Activated naive CD8-positive, alpha-beta T cell treated with anti-CD3 and anti-CD28 coated beads, Interleukin-2, amount 50 U/mL, for 24 hours (primary cell): ENCODE results near the gene NCK2.

Experiments
- ATAC-seq: fragments of 150-1000 bp; cut with Tn5 transposase; one replicate; pipeline ENCODE4 v1.10.0; 2021
- DNase-seq: peaks from one replicate; pipeline ENCODE4 v3.0.0; 2021
- H3K27ac Mint-ChIP-seq: one replicate; pipeline ENCODE4 v1.8.0; 2021; ENCODE audit warnings: mild to moderate bottlenecking, mixed read lengths
- H3K27me3 Mint-ChIP-seq: one replicate; pipeline ENCODE4 v1.8.0; 2021; ENCODE audit warnings: mixed read lengths
- H3K36me3 Mint-ChIP-seq: one replicate; pipeline ENCODE4 v1.8.0; 2021; ENCODE audit warnings: low read depth, mixed read lengths
- H3K4me1 Mint-ChIP-seq: one replicate; pipeline ENCODE4 v1.8.0; 2021; ENCODE audit warnings: mixed read lengths
- H3K4me3 Mint-ChIP-seq: one replicate; pipeline ENCODE4 v1.8.0; 2021; ENCODE audit warnings: mild to moderate bottlenecking, moderate library complexity, mixed read lengths
- H3K9me3 Mint-ChIP-seq: one replicate; pipeline ENCODE4 v1.8.0; 2021; ENCODE audit warnings: mixed read lengths

NCK2 gene

DNA sequence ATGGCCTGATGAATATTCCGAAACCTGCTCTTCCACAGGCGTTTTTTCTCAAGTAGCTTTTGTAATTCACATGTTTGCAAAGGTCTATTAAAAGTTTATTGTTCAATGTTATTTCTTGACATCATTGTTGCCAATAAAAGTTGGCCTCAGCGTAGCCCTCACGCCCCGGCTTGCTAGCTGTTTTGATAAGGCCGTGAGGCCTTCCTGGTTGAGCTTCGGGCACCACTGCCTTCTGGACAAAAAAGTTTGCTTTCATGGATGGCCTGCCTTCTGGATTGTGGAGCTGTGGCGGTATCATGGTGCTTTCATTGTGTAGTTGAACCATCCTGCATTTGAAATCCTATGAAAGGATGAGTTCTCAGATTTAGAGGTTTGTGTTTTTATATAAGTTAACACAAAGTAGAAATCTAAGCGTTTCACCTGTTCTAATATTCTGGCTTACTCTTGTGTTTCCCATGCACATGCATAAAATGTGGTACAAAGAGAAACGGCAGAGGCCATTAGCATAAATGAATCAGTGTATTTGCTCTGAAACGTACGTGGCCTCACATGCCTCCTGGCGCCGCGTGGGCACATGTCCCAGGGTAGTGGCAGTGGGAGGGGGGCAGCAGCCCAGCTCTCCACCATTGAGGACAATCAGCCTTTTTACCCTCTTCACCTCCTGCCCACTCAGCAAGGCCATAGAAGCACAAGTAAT, 134.5 kb downstream of the NCK2 start:
- ATAC-seq (no peak), DNase-seq (no peak)
- Mint-ChIP-seq H3K27ac (peak overlapping the region; percentile 11), H3K4me3 (no peak overlapping the region), H3K9me3 (peaks cover 6% of the 10 kb centered on the region), H3K27me3 (no peaks in the 10 kb centered on the region), H3K4me1 (peaks cover 89% of the 10 kb centered on the region), H3K36me3 (peaks cover 83% of the 10 kb centered on the region)

DNA sequence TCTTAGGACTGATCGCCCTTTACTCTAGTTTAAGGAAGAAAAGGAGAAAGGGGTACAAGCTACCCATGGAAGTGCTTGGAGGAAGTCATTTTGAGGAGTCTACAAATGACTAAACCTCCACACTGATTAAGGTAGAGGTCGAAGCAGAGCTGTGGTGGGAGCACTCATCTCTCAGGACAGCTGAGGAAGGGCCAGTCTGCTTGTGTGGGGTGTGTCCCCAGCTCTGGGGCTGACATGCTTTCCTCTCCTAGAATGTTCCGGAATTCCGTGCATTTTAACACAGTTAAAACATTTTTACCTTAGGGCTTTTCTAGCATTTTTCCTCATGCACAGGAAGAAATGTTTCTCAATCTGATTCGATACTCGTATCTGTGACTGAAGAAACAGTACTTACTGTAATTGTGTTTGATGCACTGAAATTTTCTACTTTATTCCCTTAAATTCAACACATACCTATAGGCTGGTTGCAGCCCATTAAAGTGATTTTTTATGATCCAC, 135.1 kb downstream of the NCK2 start:
- peak overlapping the region; percentile 64 for H3K27ac Mint-ChIP-seq
- H3K36me3 Mint-ChIP-seq, result peaks cover 89% of the 10 kb centered on the region
- peaks cover 89% of the 10 kb centered on the region for H3K4me1 Mint-ChIP-seq

DNA sequence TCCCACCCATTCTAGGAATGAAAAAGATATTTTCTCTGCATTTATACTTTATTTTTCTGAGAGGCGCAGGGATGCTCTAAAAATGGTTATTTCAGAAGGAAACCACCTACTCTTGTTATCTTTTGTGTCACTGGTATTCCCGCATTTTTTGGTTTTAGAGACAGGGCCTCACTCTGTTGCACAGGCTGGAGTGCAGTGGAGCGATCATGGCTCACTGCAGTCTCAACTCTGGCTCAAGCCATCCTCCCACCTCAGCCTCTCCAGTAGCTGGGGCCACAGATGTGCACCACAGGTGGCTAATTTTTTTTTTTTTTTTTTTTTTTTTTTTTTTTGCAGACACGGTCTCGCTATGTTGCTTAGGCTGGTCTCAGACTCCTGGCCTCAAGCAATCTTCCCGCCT, 135.9 kb downstream of the NCK2 start:
- H3K27ac Mint-ChIP-seq, result peak overlapping the region; percentile 64
- H3K27me3 Mint-ChIP-seq, result no peaks in the 10 kb centered on the region
- H3K36me3 Mint-ChIP-seq, result peaks cover 84% of the 10 kb centered on the region
- H3K4me1 Mint-ChIP-seq, result peaks cover 87% of the 10 kb centered on the region
- H3K4me3 Mint-ChIP-seq, result no peak overlapping the region
- no peak for DNase-seq
- ATAC-seq, result no peak
- H3K9me3 Mint-ChIP-seq, result peaks cover 6% of the 10 kb centered on the region

More for the DNA sequence above, 135.1 kb downstream of the NCK2 start:
- DNase-seq, result no peak
- Mint-ChIP-seq H3K9me3 (peaks cover 6% of the 10 kb centered on the region), H3K4me3 (no peak overlapping the region), H3K27me3 (no peaks in the 10 kb centered on the region)
- no peak for ATAC-seq

DNA sequence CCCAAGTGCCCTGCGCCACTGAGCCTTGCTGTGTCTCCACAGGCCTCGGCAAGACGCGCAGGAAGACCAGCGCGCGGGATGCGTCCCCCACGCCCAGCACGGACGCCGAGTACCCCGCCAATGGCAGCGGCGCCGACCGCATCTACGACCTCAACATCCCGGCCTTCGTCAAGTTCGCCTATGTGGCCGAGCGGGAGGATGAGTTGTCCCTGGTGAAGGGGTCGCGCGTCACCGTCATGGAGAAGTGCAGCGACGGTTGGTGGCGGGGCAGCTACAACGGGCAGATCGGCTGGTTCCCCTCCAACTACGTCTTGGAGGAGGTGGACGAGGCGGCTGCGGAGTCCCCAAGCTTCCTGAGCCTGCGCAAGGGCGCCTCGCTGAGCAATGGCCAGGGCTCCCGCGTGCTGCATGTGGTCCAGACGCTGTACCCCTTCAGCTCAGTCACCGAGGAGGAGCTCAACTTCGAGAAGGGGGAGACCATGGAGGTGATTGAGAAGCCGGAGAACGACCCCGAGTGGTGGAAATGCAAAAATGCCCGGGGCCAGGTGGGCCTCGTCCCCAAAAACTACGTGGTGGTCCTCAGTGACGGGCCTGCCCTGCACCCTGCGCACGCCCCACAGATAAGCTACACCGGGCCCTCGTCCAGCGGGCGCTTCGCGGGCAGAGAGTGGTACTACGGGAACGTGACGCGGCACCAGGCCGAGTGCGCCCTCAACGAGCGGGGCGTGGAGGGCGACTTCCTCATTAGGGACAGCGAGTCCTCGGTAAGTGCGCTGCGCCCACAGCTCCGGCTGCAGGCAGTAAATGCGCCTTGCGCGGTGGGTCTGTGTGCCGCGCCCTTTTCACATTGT, 136.8 kb downstream of the NCK2 start:
- Mint-ChIP-seq H3K36me3 (peaks cover 82% of the 10 kb centered on the region), H3K27ac (peak overlapping the region; percentile 53), H3K27me3 (no peaks in the 10 kb centered on the region), H3K4me1 (peaks cover 87% of the 10 kb centered on the region), H3K9me3 (peaks cover 6% of the 10 kb centered on the region), H3K4me3 (no peak overlapping the region)
- no peak for ATAC-seq
- DNase-seq, result no peak

DNA sequence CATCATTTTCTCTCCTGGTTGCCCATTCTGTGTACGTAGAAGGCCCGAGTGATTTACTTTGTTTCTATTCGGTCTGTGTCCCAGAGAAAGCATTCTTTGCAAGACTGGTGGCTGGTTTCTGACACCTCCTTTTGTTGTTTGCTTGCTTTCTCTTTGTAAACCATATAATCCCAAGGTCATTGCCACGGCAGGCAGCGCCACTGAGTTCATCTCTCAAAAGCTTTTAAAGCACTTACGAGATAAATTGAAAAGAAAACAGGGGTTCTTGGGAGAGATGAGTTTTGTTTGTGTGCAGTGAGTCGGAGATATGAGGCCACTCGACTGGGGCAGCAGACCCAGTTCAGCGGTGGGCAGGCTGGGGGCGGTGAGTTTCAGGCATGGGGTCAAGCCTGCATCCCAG, 137.6 kb downstream of the NCK2 start:
- Mint-ChIP-seq H3K27ac (peak overlapping the region; percentile 53), H3K9me3 (peaks cover 6% of the 10 kb centered on the region), H3K27me3 (no peaks in the 10 kb centered on the region), H3K4me1 (peaks cover 87% of the 10 kb centered on the region), H3K4me3 (no peak overlapping the region), H3K36me3 (peaks cover 81% of the 10 kb centered on the region)
- no peak for ATAC-seq
- no peak for DNase-seq

DNA sequence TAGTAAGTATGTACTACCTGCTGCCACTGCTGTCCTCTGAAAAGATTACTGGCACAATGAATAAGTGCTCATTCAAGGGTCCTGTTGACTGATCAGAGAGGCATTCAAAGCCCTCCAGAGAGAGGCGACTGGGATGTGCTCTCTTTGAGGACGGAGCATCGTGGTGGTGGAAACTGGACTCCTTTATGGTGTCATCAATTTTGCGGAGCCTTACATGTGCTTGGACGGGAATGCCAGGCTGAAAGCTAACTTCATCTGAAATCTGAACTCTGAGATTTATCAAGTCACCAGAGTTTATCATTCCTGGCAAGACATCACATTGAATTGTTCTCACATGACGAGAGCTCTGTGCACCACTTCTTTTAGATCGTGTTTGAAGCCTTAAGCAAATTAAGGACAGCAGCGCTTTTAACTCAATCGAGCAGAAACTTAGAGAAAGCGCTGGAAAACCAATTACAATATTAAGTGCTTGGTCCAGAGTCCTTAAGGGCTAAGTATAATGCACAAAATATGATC, 138.3 kb downstream of the NCK2 start:
- Mint-ChIP-seq H3K27me3 (no peaks in the 10 kb centered on the region), H3K4me1 (peaks cover 87% of the 10 kb centered on the region), H3K27ac (peak overlapping the region; percentile 53), H3K9me3 (peaks cover 11% of the 10 kb centered on the region), H3K36me3 (peaks cover 81% of the 10 kb centered on the region), H3K4me3 (no peak overlapping the region)
- ATAC-seq (no peak), DNase-seq (no peak)

DNA sequence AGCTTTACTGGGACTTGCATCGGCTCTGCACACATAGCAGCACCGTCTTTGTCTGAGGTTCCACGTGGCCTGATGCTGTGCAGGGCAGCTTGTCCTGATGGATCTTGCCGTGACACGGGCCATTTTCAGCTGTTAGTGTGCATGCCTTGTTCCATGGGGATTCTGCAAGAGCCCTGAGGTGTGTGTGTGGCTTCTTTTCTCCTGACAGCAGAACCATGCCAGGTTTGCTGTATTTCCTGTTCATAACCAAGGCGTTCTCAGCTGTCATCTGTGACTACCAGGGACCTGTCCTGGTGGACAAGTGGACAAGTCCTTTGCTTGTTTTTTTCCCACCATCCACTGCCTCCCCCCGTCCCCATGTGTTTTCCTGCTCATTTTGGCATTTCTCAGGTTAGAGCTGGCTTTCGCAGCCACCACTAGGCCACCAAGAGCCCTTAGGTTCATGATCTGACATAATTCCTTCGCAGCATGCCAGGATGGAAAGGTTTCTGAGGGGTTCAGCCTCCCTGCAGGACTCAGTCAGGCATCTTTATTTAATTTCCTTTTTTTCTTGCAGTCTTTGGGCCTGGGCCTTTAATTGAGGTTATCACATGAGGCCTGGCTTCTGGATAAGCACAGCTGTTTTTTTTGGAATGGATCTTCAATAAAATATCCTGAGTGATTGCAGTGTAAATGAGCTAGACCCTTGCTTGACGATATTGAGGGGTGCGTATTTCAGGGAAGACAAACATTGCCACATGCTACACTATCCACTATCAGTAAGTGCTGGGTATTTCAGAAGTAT, 139.4 kb downstream of the NCK2 start:
- ATAC-seq, result no peak
- Mint-ChIP-seq H3K9me3 (peaks cover 17% of the 10 kb centered on the region), H3K4me1 (peaks cover 86% of the 10 kb centered on the region), H3K27ac (peak overlapping the region; percentile 37), H3K36me3 (peaks cover 81% of the 10 kb centered on the region), H3K27me3 (no peaks in the 10 kb centered on the region), H3K4me3 (no peak overlapping the region)
- no peak for DNase-seq

DNA sequence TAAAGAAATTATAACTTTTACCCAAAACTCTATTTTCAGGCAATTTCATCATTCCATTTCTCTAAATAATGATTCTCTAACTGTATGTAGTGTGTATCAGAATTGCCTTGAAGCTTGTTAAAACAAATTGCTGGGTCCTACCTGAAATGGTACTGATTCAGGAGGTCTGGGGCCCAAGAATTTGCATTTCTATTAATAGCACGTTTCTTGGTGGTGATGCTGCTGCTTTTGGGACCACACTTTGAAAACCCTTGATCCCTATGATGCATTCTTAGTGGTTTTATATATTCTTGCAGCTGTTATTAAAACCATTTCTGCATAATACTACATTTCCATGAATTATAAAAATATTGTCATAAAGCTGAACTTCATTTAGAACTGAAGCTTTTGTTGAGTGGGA, 140.7 kb downstream of the NCK2 start:
- ATAC-seq, result no peak
- Mint-ChIP-seq H3K27ac (peak overlapping the region; percentile 66), H3K36me3 (peaks cover 78% of the 10 kb centered on the region), H3K4me1 (peaks cover 82% of the 10 kb centered on the region), H3K27me3 (no peaks in the 10 kb centered on the region), H3K9me3 (peaks cover 11% of the 10 kb centered on the region), H3K4me3 (peak overlapping the region; percentile 8)
- DNase-seq, result no peak

DNA sequence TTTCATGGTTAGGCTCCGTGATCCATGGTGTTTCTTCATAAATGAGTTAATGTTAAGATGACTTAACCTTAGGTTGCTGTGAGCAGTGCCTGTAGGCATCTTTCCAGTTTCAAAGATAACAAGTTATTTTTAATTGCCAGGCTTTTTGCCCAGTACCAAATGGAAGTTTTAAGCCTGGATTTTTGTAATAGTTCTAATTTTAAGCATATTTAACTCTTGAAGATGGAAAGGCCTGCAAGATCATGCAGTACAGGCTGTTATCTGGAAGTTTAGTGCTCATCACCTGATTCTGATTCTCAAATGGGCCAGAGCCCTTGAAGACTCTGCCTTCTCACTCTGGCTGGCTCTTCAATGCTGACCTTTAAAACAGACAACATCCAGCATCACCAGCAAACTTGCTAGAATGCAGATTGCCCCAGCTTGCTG, 141.3 kb downstream of the NCK2 start:
- DNase-seq (no peak), ATAC-seq (no peak)
- H3K9me3 Mint-ChIP-seq, result peaks cover 11% of the 10 kb centered on the region
- H3K27ac Mint-ChIP-seq, result peak overlapping the region; percentile 66
- peak overlapping the region; percentile 8 for H3K4me3 Mint-ChIP-seq
- no peaks in the 10 kb centered on the region for H3K27me3 Mint-ChIP-seq
- peaks cover 84% of the 10 kb centered on the region for H3K4me1 Mint-ChIP-seq
- H3K36me3 Mint-ChIP-seq, result peaks cover 78% of the 10 kb centered on the region

DNA sequence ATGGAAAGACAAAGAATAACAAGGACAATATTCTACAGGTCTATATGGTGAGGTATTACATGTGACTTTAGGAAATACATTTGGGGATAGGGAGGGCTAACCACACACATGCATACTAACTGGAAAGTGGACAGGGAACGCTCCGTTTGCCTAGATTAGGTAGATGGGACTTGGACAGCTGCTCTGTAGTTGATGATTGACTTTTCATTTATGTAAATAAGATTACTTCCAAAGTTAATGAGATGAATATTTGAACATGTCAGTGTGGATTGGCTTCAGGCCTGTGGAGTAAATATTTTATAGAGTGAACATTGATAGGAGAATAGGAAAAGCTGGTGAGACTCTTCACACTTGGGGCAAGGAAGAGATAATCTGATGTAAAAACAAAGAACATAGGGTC, 142.0 kb downstream of the NCK2 start:
- Mint-ChIP-seq H3K9me3 (peaks cover 11% of the 10 kb centered on the region), H3K4me3 (no peak overlapping the region), H3K27ac (peak overlapping the region; percentile 66), H3K27me3 (no peaks in the 10 kb centered on the region), H3K36me3 (peaks cover 75% of the 10 kb centered on the region), H3K4me1 (peaks cover 89% of the 10 kb centered on the region)
- ATAC-seq, result no peak
- DNase-seq, result no peak

DNA sequence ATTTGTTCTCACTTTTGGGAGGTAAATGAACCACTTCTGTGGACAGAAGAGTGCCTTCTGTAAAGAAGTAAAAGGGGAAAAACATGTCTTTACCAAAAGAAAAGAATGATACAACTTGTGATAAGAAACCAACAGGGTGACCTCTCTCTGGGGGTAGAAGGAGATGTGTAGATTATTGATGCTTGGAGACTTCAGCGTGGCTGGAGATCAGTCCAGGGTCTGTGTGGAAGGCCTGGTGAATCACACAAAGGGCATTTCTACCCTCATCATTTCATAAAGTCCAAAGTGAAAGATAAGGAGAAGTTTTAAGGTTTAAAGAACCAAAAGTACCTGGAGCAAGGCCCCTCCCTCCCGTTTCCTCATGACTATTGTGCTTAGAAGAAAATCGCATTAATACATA, 142.5 kb downstream of the NCK2 start:
- H3K27me3 Mint-ChIP-seq, result no peaks in the 10 kb centered on the region
- H3K4me3 Mint-ChIP-seq, result no peak overlapping the region
- H3K36me3 Mint-ChIP-seq, result peaks cover 71% of the 10 kb centered on the region
- H3K4me1 Mint-ChIP-seq, result peaks cover 88% of the 10 kb centered on the region
- DNase-seq, result no peak
- H3K27ac Mint-ChIP-seq, result peak overlapping the region; percentile 66
- H3K9me3 Mint-ChIP-seq, result peaks cover 11% of the 10 kb centered on the region
- peak; percentile 67 for ATAC-seq

DNA sequence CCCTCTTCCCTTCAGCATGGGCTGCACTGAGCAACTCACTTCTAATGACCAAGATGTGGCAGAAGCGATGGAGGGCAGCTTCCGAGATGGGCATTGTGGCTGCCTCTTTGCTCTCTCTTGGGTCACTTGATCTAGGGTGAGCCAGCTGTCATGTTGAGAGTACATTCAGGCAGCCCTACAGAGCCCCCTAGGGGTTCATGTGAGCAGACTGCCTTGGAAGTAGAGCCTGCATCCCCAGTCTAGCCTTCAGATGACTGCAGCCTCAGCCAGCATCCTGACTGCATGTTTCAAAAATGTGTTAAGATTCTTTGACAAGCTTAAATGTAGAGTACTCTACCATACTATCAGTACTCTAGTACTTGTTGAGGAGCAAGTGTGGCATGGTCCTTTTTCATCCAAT, 143.9 kb downstream of the NCK2 start:
- no peaks in the 10 kb centered on the region for H3K27me3 Mint-ChIP-seq
- H3K4me1 Mint-ChIP-seq, result peaks cover 75% of the 10 kb centered on the region
- H3K36me3 Mint-ChIP-seq, result peaks cover 67% of the 10 kb centered on the region
- H3K4me3 Mint-ChIP-seq, result no peak overlapping the region
- peak; percentile 32 for DNase-seq
- peaks cover 11% of the 10 kb centered on the region for H3K9me3 Mint-ChIP-seq
- ATAC-seq, result peak; percentile 58
- H3K27ac Mint-ChIP-seq, result peak overlapping the region; percentile 66

DNA sequence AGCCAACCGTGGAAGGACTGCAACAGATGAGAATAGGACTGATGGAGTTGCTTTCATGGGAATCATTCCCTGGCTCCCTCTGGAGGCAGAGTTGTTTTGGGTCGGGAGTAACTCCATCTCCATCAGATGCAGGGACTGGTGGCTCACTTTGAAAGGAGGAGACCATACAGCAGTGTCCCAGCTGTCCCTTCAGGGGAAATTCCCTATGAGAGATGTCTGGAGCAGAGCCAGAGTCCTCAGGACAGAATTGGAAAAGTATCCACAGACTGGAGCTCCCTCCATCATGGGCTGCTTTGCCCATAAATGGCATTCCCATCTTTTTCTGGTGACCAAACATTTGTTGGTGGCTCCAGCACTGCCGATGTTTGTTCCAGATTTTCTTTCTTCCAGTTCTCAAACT, 144.3 kb downstream of the NCK2 start:
- H3K9me3 Mint-ChIP-seq, result peaks cover 11% of the 10 kb centered on the region
- peaks cover 71% of the 10 kb centered on the region for H3K4me1 Mint-ChIP-seq
- H3K27ac Mint-ChIP-seq, result no peak overlapping the region
- H3K27me3 Mint-ChIP-seq, result no peaks in the 10 kb centered on the region
- H3K36me3 Mint-ChIP-seq, result peaks cover 69% of the 10 kb centered on the region
- H3K4me3 Mint-ChIP-seq, result no peak overlapping the region
- ATAC-seq, result no peak
- no peak for DNase-seq

DNA sequence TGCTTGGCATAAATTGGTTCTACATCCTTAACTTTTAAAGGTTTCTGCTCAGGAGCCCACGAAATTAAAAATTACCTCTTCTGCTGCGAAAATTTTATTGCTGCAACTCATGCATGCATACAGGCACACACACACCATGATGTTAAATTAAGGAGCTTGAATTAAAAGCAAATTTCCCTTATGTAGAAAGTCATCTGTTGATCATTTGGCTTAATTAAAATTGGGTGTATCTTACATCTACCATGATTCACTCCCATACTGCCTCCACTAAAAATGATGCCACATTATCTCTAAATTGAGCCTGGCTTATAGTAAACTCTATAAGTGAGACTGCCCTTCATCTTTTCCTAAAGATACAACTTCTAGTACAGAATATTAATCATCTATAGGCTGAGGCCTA, 145.4 kb downstream of the NCK2 start:
- DNase-seq (no peak), ATAC-seq (no peak)
- peaks cover 11% of the 10 kb centered on the region for H3K9me3 Mint-ChIP-seq
- no peak overlapping the region for H3K4me3 Mint-ChIP-seq
- peaks cover 67% of the 10 kb centered on the region for H3K4me1 Mint-ChIP-seq
- no peaks in the 10 kb centered on the region for H3K27me3 Mint-ChIP-seq
- peak overlapping the region; percentile 81 for H3K27ac Mint-ChIP-seq
- H3K36me3 Mint-ChIP-seq, result peaks cover 70% of the 10 kb centered on the region
